GM21360 (cell line): Measurements from ENCODE around the gene GNA12.

Experiments
- ATAC-seq: cut with Tn5 transposase; IDR thresholded peaks from one replicate; pipeline ENCODE4 v1.9.1; 2021; ENCODE audit warnings: mild to moderate bottlenecking, moderate library complexity; ENCODE audit not compliant: unreplicated experiment

GNA12 gene

GRCh38 chr7:2819161-2819953, 24.8 kb downstream of the GNA12 start:
- ATAC-seq: no peak

- no peak for ATAC-seq
Measured at GRCh38 chr7:2818653-2819052, 25.5 kb downstream of the GNA12 start.

- ATAC-seq: no peak
Measured at GRCh38 chr7:2818121-2818520, 26.0 kb downstream of the GNA12 start.

GRCh38 chr7:2817456-2817855, 26.7 kb downstream of the GNA12 start:
- ATAC-seq: no peak

- no peak for ATAC-seq
Measured at GRCh38 chr7:2815875-2816245, 28.2 kb downstream of the GNA12 start.

- no peak for ATAC-seq
Measured at GRCh38 chr7:2814946-2815874, 28.9 kb downstream of the GNA12 start.

GRCh38 chr7:2814186-2814945, 29.7 kb downstream of the GNA12 start:
- no peak for ATAC-seq

GRCh38 chr7:2813350-2814185, 30.5 kb downstream of the GNA12 start:
- no peak for ATAC-seq

- no peak for ATAC-seq
Measured at GRCh38 chr7:2812831-2813230, 31.3 kb downstream of the GNA12 start.

GRCh38 chr7:2812114-2812487, 32.0 kb downstream of the GNA12 start:
- ATAC-seq: no peak

- no peak for ATAC-seq
Measured at GRCh38 chr7:2811476-2812113, 32.5 kb downstream of the GNA12 start.

GRCh38 chr7:2810682-2811415, 33.3 kb downstream of the GNA12 start:
- ATAC-seq: no peak

GRCh38 chr7:2809903-2810625, 34.0 kb downstream of the GNA12 start:
- ATAC-seq: no peak

GRCh38 chr7:2808891-2809665, 35.0 kb downstream of the GNA12 start:
- peak; percentile 50 for ATAC-seq

GRCh38 chr7:2807845-2808772, 36.0 kb downstream of the GNA12 start:
- no peak for ATAC-seq

GRCh38 chr7:2807460-2807844, 36.7 kb downstream of the GNA12 start:
- ATAC-seq: no peak

GRCh38 chr7:2806571-2806970, 37.5 kb downstream of the GNA12 start:
- no peak for ATAC-seq
